Left hindlimb (tissue), 1 donor: ENCODE measurements around the gene SPG7.
"Not testable (repeated sequence)": the region's sequence is repeated elsewhere in the genome, so short reads cannot be mapped to it uniquely, and the experiment has no call there.

ENCODE experiments used
- DNase-seq: peaks from one replicate; pipeline ENCODE4 v3.0.0-alpha.2; 2018

SPG7 gene

DNA sequence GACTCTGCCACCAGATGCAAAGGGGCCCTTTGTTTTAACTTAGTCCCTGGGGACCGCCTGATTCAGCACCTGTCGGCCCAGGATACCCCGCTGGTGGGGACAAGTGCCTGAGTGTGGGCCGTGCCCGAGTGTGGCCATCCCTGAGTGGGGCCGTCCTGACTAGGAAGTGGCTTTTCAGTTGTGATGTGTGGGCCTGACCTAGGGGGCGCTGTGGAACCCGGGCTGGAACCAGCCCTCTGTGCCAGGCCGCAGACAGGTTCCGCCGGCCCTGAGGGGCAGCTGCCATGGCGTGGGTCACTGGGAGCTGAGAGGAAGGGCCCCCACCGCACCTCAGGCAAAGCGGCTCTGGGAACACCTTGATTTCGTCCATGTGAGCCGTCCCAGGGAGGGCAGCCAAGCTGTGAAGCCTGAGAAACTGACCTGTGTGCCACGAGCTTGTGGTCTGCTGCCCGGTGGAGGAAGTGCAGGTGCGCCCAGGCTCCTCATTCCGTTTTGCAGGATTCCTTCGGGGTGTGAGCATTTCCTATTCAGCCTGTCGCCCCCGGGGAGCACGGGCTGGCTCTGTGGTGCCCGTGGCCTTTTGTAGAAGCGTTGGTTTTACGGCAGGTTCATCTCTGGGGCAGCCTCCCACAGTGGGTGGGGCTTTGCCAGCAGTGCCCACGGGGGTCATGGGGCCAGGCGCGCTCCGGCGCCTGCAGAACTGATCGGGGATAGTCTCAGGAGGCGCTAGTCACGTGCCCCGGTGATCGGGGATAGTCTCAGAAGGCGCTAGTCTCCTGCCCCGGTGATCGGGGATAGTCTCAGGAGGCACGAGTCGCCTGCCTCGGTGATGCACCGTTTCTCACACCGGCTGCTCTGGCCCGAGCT lies 57.5 kb downstream of the SPG7 start:
- no peak for DNase-seq

DNA sequence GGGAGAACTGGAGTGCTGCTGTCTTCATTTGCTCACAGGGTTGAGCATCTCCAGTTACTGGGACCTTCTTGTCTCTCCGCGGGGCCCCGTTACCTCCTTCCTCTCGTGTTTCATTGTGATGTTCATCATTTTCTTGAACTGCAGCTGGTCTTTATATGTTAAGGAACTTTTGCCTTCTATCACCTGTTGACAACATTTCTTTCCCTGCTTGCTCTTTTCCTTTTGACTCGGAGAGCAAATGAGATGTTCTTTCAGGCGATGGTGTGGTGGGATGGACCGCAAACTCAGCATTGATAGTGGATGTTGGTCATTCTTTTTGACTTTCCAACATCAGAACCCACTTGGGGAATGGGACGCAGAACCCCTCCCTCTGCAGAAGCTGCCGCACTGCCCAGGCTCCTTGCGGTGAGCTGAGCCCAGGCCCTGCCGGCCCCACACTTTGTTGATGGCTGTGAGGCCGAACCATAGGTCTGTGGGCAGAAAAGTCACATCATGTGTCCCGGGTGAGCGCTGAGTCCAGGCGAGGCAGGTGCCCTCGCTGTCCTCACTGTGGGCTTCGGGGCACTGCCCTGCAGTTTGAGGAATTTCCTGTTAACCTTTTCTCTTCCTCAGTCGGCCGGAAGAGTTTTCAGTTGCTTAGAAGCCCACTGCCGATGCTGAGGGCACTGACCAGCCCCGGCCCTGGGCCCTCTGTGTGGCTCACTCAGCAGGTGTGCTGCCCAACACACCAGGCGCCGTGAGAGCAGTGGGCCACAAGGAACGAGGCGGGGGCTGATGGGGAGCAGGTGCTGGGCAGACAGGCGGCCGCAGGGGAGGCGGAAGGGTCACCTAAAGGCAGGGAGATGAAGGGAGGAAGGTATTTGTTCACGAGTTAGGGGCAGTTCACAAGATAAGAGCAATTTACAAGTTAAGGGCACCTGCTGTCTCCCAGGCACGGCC lies 59.7 kb downstream of the SPG7 start:
- no peak for DNase-seq

DNA sequence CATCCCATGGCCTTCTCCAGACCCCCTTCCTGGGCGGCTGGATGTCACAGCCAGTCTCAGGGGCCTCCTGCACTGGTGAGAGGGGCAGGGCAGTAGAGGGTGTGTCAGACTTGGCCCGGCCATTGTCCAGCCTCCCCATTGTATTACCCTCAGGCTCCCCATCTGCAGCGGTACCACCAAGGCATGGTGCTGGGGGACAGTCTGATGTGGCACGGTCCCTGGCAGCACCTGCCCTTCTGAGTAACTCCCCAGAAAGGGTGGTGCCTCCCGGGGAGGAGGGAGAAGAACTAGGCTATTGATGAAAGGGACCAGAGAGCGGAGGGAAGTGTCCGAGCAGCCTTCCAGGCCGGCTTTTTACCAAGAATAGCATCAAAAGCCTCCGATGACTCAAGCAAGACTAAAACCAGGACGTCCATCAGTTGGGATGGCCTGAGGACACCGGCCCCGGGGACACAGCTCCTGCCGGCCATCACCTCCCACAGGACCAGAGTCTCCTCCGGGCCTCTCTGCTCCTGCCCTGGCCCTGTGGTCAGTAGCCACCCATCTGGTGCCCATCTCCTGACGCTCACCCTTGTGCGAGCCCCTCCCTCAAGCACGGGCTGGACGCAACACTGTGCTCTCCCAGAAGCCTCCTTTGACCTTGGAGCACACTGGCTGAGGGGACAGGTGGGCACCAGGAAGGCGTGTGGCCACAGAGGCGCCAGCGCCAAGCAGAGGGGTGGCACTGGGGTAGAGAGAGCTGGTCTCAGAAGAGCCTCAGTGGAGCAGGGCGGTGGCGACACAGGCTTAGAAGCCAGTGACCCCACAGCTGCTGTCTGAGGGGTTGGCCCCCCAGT lies 61.5 kb downstream of the SPG7 start:
- no peak for DNase-seq

DNA sequence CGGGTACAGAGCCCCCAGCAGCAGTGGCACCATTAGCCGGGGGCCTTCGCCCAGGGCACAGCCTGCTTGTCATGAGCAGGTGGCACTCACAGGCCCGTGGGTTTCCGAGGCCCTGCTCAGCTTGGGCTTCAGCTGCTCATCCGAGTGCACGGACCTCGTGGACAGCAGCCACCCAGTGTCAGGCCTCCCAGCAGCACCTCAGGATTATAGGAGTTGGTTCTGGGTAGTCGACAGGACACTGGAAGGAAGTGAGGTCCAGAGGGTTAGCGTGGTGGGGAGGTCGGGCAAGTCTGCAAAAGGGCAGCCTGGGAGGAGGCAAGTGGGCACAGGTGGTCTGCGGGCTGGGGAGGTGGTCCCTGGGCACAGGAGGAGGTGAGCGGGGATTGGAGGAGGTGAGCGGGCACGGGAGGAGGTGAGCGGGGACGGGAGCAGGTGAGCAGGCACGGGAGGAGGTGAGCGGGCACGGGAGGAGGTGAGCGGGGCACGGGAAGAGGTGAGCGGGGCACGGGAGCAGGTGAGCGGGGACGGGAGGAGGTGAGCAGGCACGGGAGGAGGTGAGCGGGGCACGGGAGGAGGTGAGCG lies 62.2 kb downstream of the SPG7 start:
- DNase-seq, result no peak

DNA sequence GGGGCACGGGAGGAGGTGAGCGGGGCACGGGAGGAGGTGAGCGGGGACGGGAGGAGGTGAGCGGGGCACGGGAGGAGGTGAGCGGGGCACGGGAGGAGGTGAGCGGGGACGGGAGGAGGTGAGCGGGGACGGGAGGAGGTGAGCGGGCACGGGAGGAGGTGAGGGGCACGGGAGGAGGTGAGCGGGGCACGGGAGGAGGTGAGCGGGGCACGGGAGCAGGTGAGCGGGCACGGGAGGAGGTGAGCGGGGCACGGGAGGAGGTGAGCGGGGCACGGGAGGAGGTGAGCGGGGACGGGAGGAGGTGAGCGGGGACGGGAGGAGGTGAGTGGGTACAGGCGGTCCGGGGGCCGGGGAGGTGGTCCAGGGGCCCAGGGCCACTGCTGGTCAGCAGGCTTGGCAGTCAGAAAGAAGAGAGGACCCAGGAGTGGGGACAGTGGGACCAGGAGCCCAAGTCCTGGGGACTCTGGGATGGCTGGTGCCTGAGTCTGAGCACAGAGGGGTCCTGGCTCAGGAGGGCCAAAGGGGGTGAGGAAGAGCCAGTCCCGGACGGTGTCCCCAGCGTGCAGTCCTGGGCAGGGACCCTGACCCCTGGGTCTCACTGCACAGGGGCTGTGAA lies 62.9 kb downstream of the SPG7 start:
- not testable (repeated sequence) for DNase-seq

DNA sequence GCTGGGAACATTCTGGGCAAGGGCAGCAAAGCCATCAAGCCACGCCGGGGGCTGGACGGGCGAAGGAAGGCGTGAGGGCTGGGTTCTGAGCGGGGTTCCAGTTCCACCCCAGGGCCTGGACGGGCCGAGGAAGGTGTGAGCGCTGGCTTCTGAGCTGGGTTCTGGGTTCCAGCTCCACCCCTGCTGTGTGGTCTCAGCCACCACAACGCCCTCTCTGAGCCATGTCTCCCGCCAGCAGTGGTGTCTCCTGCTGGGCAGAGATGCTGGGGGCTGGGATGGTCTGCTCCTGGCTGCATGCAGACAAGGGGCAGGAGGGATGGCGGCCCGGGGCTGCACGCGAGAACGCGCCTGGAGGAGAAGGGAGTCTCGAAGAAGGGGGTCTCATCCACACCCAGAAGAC lies 63.4 kb downstream of the SPG7 start:
- DNase-seq, result no peak

DNA sequence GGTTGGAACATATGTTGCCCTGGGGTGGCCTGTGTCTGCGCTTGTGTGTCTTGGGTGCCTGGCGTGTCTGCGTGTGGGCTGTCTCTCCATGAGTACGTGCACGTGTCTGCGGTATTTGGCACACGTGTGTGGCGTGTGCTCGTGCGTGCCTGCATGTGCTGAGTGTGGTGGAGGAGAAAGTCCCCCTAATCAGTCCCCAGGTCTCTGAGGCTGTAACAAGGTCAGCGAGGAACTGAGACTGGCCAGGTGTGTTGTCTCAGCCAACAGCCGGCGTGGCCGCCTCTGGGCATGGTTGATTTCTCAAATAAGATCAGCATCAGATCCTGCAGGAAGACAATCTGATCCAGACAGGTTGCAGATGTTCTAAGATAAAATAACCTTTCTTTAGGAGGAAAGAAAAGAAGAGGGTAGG lies 63.9 kb downstream of the SPG7 start:
- no peak for DNase-seq

DNA sequence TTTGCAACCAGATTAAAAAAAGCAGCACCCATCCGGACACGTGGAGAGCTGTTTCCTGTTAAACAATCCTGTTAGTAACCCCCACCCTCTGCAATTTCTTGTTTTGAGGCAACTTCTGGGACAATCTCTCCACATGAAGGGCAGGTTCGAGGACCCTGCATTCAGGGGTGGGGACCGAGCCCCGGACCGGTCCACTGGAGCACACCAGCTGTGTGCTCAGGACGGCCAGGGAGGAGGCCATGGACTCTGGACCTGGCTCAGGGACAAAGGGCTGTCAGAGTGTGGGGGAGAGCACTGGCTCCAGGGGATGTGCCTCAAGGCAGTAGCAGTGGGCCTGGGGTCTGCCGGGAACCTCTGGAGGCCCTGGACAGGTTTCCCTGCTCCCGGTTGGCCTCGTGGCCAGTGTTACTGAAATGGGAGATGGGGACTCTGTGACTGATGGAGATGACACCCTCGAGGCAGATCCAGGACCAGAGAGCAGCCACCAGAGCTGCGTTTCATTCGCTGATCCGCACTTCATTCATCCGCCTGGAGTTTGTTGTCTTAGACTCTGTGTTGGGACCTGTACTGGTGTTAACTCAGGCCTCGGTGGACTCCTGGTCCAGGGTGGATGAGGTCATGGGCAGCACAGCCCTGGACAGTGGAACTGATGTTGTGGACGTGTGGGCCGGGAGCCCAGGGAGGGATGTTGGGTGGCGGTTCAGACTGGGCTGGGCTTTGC lies 64.4 kb downstream of the SPG7 start:
- no peak for DNase-seq

DNA sequence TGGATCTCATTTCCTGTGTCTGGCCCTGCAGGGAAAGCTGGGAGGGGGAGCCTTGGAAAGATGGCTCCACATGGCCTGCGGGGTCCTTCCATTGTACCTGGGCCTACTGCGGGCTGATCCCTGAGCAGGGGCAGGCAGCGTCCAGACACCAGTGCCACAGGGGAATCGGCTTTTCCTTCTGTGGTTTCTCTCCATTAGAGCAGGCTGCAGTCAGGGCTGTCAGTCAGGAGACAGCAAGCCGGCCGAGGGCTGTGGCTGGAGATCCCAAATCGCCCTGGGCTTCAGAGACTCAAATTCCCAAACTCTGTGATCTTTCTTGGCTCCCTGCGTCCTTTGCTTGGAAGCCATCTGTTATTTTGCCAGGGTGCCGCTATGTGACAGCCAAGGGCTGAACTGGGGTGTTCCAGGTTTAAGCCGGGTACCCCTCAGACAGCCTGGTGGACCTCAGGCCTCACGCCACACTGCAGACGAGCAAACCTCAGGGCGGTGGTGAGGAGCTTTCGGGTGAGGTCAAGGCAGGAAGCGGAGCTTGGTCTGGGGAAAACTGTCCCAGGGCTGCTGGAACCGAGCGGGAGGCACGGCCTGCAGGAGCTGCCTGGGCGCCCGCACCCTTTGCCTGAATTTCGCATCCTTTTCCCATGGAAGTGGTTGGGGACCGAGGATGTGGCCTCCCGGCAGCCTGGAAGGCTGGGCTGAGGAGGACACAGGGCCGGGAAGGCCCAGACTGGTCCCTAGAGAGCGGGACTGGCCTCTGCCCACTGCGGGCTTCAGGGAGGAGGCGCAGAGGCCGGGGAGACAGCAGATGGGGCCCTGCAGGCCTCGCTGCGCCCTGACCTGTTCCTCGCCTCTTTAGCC lies 65.8 kb downstream of the SPG7 start:
- no peak for DNase-seq

DNA sequence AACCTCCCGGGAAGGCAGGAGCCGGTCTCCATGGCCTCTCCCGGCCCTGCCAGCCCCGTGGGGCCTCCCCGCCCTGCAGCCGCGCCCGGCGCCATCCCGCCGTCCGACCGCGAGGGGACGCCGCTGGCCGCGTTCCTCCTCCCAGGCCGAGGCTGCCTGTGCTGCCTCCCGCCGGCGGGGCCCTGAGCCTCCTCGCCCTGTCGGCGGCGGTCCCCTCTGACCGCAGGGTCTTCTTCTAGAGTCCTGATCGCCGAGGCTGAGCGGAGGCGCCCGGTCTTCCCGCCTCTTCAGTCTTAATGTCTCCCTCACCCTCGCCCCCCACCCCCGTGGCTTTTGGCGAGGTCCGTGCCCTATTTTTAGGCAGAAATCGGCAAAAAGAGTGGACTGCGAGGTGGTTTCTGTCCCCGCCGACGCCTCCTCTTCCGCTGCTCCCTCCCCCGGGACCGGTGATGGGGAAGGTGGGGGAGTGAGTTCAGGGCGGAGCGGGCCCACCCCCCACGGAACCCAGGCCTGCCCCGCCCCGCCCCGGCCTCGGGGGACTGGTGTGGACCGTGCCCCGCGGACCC lies 66.6 kb downstream of the SPG7 start:
- no peak for DNase-seq

DNA sequence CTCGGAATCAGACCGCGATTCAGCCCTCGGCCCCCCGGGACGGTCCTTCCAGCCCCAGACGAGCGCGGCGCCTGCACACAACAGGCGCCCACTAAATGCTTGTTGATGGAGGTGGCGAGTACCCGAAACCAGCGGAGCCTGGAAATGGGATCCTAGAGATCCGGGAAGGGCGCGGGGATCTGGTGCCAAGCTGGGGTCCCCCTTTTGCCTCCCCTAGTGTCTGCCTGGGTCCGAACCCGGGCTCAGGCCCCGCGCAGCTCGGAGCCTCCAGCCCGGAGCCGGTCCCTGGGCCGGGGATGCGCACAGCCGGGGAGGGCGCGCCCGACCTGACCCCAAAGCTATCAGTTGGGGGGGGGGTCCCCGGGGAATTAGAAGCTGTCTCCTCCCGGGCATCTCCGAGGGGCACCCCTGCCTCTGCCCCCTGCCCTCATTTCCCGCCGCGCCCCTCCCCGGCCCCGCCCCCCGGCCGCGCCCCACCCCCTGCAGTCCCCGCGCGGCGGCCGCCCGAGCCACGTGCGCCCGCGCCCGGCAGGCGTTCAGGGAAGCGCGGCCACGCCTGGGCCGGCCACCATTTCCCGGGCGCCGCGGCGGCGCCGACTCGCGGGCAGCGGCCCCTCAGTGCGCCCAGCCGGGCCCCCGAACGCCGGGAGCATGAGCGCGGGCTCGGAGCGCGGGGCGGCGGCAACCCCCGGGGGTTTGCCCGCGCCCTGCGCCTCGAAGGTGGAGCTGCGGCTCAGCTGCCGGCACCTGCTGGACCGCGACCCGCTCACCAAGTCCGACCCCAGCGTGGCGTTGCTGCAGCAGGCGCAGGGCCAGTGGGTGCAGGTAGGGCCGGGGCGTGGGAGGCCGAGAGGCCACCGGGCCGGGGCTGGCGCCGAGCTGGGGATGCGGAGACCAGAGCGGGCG lies 67.3 kb downstream of the SPG7 start, which contains the start of gene CPNE7:
TSS of gene CPNE7 (plus strand) at position 512 of the 906 bp plus-strand sequence. CDS start at position 652, 140 bp downstream.
- no peak for DNase-seq

DNA sequence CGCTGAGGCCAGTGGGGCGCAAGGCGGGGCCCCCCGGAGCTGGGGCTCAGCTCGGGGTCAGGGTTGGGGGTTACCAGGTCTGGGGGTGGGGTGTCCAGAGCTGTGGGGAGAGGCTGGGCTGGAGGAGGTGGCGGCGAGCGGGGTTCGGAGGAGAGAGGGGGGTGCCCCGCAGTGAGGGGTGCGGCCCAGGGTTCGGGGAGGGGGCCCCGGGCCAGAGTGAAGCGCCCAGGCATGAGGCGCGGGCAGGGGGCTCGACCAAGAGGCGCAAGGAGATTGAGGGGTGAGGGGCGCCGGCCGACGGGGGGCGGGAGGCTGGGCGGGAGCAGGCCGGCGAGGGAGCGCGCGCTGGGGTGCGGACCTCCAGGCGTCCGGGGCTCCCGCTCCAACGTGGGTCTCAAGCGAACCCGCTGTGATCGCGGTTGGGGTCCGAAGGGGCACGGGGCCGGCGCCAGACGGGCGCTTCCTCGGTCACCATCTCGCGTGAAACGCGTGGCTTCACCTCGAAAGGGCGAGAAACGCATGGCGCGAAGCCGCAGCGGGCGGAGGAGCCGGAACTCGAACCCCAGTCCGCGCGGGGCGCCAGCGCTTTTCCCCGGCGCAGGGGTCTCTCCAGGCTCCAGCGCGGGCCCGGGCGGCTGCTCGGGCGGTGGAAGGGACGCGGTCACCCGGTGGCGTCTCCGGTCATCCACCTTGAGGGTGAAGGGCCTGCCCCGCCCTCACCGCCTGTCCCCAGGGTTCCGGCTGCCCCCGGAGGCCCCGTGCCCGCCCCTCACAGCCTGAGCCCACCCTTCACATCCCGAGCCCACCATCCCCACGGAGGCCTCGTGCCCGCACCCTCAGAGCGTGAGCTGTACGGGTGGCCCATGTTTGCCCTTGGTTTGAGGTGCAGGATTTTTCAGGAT lies 68.2 kb downstream of the SPG7 start:
- no peak for DNase-seq

DNA sequence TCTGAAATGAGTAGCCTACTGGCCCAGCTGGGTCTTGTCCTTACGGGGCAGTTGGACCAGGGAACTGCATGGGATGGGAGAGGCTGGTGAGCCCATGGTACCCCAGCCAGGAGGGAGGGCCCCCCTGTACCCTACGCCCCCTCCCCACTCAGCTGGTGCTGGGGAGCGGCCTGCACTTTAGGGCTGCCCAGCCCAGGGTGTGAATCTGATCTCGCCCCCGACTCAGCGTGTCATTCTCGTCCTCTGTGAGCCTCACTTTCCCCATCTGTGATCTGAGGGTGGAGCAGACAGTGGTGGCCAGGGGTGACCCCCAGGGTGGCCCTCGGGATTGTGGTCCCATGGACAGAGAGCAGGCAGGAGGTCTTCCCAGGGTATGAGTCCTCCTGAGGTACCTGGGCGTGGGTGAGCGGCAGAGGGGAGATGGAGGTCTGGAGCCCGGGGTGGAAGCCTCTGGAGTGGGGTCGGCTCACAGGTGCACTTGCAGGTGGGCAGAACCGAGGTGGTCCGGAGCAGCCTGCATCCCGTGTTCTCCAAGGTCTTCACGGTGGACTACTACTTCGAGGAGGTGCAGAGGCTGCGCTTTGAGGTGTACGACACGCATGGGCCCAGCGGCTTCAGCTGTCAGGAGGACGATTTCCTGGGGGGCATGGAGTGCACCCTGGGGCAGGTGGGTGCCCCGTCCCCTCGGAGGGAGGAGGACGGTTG lies 69.0 kb downstream of the SPG7 start:
- DNase-seq, result no peak

DNA sequence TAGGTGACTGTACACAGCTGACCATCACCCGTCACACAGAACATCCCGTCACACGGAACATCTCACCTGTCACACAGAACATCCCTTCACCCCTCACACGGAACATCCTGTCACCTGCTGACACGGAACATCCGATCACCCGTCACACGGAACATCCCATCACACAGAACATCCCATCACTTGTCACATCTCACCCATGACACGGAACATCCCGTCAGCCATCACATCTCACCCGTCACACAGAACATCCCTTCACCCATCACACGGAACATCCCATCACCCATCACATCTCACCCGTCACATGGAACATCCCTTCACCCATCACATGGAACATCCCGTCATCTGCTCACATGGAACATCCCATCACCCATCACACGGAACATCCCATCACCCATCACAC lies 71.1 kb downstream of the SPG7 start:
- DNase-seq, result no peak

DNA sequence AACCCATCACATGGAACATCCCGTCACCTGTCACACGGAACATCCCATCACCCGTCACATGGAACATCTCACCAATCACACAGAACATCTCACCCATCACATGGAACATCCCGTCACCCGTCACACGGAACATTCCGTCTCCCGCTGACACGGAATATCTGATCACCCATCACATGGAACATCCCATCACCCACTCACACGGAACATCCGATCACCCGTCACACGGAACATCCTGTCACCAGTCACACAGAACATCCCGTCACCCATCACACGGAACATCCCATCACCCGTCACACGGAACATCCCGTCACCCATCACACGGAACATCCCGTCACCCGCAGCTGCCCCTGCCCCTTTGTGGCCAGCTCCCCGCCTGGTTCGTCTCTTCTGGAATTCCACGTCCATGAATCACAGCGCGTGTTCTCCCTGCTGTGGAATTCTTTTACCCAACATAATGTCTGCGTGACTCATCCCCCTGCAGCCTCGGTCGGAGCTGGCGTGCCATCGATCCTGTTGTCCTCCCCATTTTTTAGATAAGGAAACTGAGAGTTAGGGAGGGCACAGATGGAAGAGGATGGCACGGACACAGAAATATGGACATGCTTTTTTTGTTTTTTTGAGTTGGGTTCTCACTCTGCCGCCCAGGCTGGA lies 73.0 kb downstream of the SPG7 start:
- no peak for DNase-seq

DNA sequence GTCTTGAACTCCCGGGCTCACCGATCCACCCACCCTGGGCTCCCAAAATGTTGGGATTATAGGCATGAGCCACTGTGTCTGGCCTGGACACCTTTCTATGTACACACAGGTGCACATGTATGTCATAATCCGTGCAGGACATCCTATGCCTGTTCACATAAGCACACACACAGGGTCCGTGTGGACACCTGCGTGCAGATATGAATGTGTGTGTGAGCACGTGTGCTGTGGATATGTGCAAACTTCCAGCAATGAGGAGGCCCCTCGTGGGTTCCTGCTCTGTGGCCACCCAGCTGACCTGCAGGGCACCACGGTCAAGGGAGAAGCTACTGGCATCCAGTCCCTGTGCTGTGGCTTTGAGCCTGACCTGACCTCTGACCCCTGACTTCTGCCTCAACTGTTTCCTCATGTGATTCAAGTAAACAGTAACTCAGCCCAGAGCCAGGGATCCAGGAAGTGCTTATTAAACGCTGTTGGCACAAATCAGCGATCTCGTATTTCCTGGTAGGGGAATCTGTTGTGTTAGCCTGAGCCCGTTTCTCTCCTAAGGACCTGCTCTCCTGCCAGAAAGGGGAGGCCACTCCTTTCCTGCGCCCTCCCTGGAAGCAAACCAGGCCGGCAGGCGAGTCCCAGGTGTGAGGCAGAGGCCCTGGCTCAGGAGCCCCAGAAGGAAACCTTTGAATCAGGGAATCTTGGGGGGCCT lies 73.8 kb downstream of the SPG7 start:
- no peak for DNase-seq
